Karpas-422 (cell line): ENCODE data around the gene TESMIN. TPM values are rescaled to one million over a fixed set of nuclear protein-coding genes. Genes with fewer than 3 reads are reported as not detected.

Experiments
- DNase-seq: peaks from one replicate; pipeline ENCODE4 v3.0.0-alpha.2; 2015
- H2AFZ ChIP-seq: fragments of 200-600 bp; sonication (generic); 2 replicates; pipeline ENCODE4 v1.6.1; 2014; ENCODE audit warnings: antibody characterized with exemption, low read length, mixed read lengths
- H3K27ac ChIP-seq: fragments of 200-600 bp; sonication (generic); 2 replicates; pipeline ENCODE4 v1.5.1; 2014; ENCODE audit warnings: mild to moderate bottlenecking, low read length, moderate library complexity
- H3K27me3 ChIP-seq: fragments of 200-600 bp; sonication (generic); 2 replicates; pipeline ENCODE4 v1.6.1; 2014; ENCODE audit warnings: low read length, mixed read lengths
- H3K36me3 ChIP-seq: fragments of 200-600 bp; sonication (generic); 2 replicates; pipeline ENCODE4 v1.6.1; 2014; ENCODE audit warnings: low read length, mixed read lengths; ENCODE audit not compliant: insufficient read depth
- H3K4me1 ChIP-seq: fragments of 200-600 bp; sonication (generic); 2 replicates; pipeline ENCODE4 v1.6.1; 2014; ENCODE audit warnings: mild to moderate bottlenecking, low read length, mixed read lengths
- H3K4me2 ChIP-seq: fragments of 200-600 bp; sonication (generic); 2 replicates; pipeline ENCODE4 v1.6.1; 2014; ENCODE audit warnings: low read length, low read depth, mild to moderate bottlenecking; ENCODE audit not compliant: poor library complexity, severe bottlenecking
- H3K4me3 ChIP-seq: fragments of 200-600 bp; sonication (generic); 2 replicates; pipeline ENCODE4 v1.5.1; 2014; ENCODE audit warnings: mild to moderate bottlenecking, antibody characterized with exemption, low read length, mixed read lengths
- H3K79me2 ChIP-seq: fragments of 200-600 bp; sonication (generic); 2 replicates; pipeline ENCODE4 v1.6.1; 2014; ENCODE audit warnings: mild to moderate bottlenecking, low read length, mixed read lengths
- H3K9ac ChIP-seq: fragments of 200-600 bp; sonication (generic); 2 replicates; pipeline ENCODE4 v1.6.0; 2014; ENCODE audit warnings: low read length
- H3K9me2 ChIP-seq: fragments of 200-600 bp; sonication (generic), shearing (Covaris generic); replicated peaks from 2 replicates; pipeline ENCODE4 v1.6.0; 2014; ENCODE audit warnings: mild to moderate bottlenecking, low read length, moderate library complexity; ENCODE audit not compliant: insufficient read depth
- H3K9me3 ChIP-seq: fragments of 300-700, 200-600 bp; sonication (generic); 2 replicates; pipeline ENCODE4 v1.6.1; 2014; ENCODE audit warnings: low read length, mixed read lengths
- H4K20me1 ChIP-seq: fragments of 200-600 bp; sonication (generic); 2 replicates; pipeline ENCODE4 v1.6.1; 2014; ENCODE audit warnings: mild to moderate bottlenecking, antibody characterized with exemption, low read length, low read depth; ENCODE audit not compliant: insufficient read depth
- total RNA-seq: library from RNA; depleted of rRNA; stranded (reverse); fragments of >200 nt; shearing (Covaris generic); gene quantifications from 2 replicates; pipeline ENCODE4 v1.2.3, GENCODE V29; 2014; ENCODE audit warnings: low replicate concordance

The TESMIN gene
- total RNA-seq, 1 experiment from 2014 or later = not detected

DNA sequence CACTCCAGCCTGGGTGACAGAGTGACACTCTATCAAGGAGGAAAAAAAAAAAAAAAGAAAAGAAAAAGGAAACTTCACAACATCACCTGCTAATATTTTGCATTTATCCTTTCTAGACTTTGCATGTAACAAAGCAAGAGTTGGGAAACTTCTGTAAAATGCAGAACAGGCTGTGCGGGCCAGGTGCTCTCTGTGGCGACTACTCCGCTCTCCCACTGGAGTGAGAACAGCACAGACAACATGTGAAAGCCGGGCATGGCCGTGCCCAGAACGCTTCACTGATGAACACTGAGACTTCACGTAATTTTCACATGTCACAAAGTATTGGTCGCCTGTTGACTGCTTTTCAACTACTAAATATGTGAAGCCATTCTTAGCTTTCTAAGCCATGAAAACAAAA is 15.5 kb upstream of the TESMIN start:
- no peaks in the 10 kb centered on the region for H3K4me1 ChIP-seq
- H3K36me3 ChIP-seq = no peaks in the 10 kb centered on the region
- no peak overlapping the region for H3K27ac ChIP-seq
- H3K9me3 ChIP-seq = no peaks in the 10 kb centered on the region
- no peak overlapping the region for H3K9ac ChIP-seq
- H3K79me2 ChIP-seq = no peaks in the 10 kb centered on the region
- no peaks in the 10 kb centered on the region for H3K9me2 ChIP-seq
- DNase-seq = no peak
- no peaks in the 10 kb centered on the region for H4K20me1 ChIP-seq
- no peak overlapping the region for H3K4me3 ChIP-seq
- H2AFZ ChIP-seq = no peak overlapping the region
- H3K27me3 ChIP-seq = no peaks in the 10 kb centered on the region
- H3K4me2 ChIP-seq = no peak overlapping the region

- Histone ChIP-seq H3K9ac (no peak overlapping the region), H3K9me2 (no peaks in the 10 kb centered on the region), H4K20me1 (no peaks in the 10 kb centered on the region), H3K4me2 (no peak overlapping the region), H2AFZ (no peak overlapping the region), H3K79me2 (no peaks in the 10 kb centered on the region), H3K36me3 (no peaks in the 10 kb centered on the region), H3K9me3 (no peaks in the 10 kb centered on the region), H3K27ac (no peak overlapping the region), H3K27me3 (no peaks in the 10 kb centered on the region), H3K4me3 (no peak overlapping the region), H3K4me1 (no peaks in the 10 kb centered on the region)
- no peak for DNase-seq
Measured at GRCh38 chr11:68764746-68765145, 13.4 kb upstream of the TESMIN start.

- H3K9ac ChIP-seq = no peak overlapping the region
- no peaks in the 10 kb centered on the region for H3K27me3 ChIP-seq
- H3K4me2 ChIP-seq = no peak overlapping the region
- H2AFZ ChIP-seq = no peak overlapping the region
- no peaks in the 10 kb centered on the region for H4K20me1 ChIP-seq
- DNase-seq = no peak
- H3K4me1 ChIP-seq = no peaks in the 10 kb centered on the region
- H3K9me2 ChIP-seq = no peaks in the 10 kb centered on the region
- H3K9me3 ChIP-seq = no peaks in the 10 kb centered on the region
- H3K27ac ChIP-seq = no peak overlapping the region
- no peaks in the 10 kb centered on the region for H3K36me3 ChIP-seq
- H3K79me2 ChIP-seq = no peaks in the 10 kb centered on the region
- H3K4me3 ChIP-seq = no peak overlapping the region
Measured at GRCh38 chr11:68763926-68764657, 12.8 kb upstream of the TESMIN start.

DNA sequence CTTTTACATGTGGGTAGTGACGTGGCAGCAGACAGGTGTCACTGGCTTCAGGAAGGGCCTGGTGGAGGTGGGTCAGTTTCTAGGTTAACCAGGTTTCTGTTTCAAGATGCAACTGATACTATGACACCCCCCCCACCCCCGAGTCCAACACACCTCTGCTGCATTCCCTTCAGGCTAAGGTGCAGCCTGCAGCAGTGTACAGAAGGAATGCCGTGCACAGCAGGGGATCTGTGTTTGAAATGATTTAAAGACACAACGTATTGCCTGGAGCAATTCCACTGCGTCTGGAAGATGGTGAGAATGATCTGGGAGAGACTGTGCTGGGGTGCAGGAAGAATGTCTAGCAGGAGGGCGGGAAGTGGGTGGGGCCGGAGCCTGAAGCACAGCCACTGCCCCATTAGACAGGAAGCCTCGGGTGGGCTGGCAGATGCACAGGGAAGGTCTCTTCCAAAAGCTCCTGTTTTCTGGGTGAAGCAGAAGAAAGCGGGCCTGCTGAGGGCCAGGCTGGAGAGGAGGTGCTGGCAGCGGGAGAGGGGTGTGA is 11.9 kb upstream of the TESMIN start:
- Histone ChIP-seq H3K9ac (no peak overlapping the region), H3K36me3 (no peaks in the 10 kb centered on the region), H3K79me2 (no peaks in the 10 kb centered on the region), H3K9me2 (no peaks in the 10 kb centered on the region), H2AFZ (no peak overlapping the region), H3K27ac (no peak overlapping the region), H4K20me1 (no peaks in the 10 kb centered on the region), H3K4me1 (no peaks in the 10 kb centered on the region), H3K9me3 (no peaks in the 10 kb centered on the region), H3K4me2 (no peak overlapping the region), H3K27me3 (no peaks in the 10 kb centered on the region), H3K4me3 (no peak overlapping the region)
- no peak for DNase-seq

DNA sequence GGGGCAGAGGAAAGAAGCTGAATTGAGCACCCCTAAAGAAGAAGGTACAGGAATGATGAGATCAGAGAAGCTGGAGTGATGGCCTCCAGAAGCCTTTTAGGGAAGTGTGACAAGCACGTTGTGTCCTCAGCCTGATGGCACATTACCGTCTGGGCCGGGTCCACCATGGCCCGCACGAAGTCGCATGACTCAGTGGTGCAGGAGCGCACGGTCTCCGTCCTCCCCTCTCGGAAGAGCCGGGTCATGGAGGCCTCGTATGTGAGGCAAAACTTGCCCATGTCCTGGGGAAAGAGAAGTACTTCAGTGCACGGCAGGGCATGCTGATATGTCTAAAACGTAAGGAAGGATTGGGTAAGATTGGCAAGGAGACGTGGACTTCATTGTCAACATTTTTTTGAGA is 11.2 kb upstream of the TESMIN start:
- no peak overlapping the region for H3K27ac ChIP-seq
- no peaks in the 10 kb centered on the region for H4K20me1 ChIP-seq
- H3K79me2 ChIP-seq = no peaks in the 10 kb centered on the region
- no peak overlapping the region for H3K4me2 ChIP-seq
- H3K27me3 ChIP-seq = no peaks in the 10 kb centered on the region
- H2AFZ ChIP-seq = no peak overlapping the region
- H3K9me2 ChIP-seq = no peaks in the 10 kb centered on the region
- no peak overlapping the region for H3K4me3 ChIP-seq
- no peaks in the 10 kb centered on the region for H3K36me3 ChIP-seq
- no peak overlapping the region for H3K9ac ChIP-seq
- no peaks in the 10 kb centered on the region for H3K4me1 ChIP-seq
- DNase-seq = no peak
- H3K9me3 ChIP-seq = no peaks in the 10 kb centered on the region

DNA sequence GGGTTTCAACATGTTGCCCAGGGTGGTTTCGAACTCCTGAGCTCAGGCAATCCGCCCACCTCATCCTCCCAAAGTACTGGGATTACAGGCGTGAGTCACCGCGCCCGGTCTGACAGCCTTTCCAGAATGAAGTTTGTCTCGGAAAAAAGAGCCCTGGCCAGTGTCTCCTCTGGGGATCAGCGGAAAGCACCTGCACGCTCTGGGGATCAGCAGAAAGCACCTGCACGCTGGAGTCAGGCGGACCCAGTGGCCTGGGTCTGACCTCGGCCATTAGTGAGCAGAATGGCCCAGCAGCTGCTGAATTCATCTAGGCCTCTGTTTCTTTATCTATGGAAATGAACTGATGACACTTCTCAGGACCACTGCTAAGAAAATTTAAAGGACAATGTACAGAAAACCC is 10.5 kb upstream of the TESMIN start:
- H3K4me2 ChIP-seq = no peak overlapping the region

GRCh38 chr11:68759991-68760390 is 8.7 kb upstream of the TESMIN start:
- no peaks in the 10 kb centered on the region for H3K36me3 ChIP-seq
- H2AFZ ChIP-seq = no peak overlapping the region
- DNase-seq = no peak
- H3K4me2 ChIP-seq = no peak overlapping the region
- H3K27ac ChIP-seq = no peak overlapping the region
- no peaks in the 10 kb centered on the region for H3K27me3 ChIP-seq
- no peaks in the 10 kb centered on the region for H3K79me2 ChIP-seq
- no peaks in the 10 kb centered on the region for H3K4me1 ChIP-seq
- no peak overlapping the region for H3K9ac ChIP-seq
- H3K4me3 ChIP-seq = no peak overlapping the region
- no peaks in the 10 kb centered on the region for H4K20me1 ChIP-seq
- H3K9me3 ChIP-seq = no peaks in the 10 kb centered on the region
- H3K9me2 ChIP-seq = no peaks in the 10 kb centered on the region

More for the DNA sequence above, 10.5 kb upstream of the TESMIN start:
- H3K27me3 ChIP-seq = no peaks in the 10 kb centered on the region
- no peak overlapping the region for H3K4me3 ChIP-seq
- no peak overlapping the region for H2AFZ ChIP-seq
- no peak for DNase-seq
- no peaks in the 10 kb centered on the region for H3K79me2 ChIP-seq
- H3K9ac ChIP-seq = no peak overlapping the region
- no peak overlapping the region for H3K27ac ChIP-seq
- H3K9me3 ChIP-seq = no peaks in the 10 kb centered on the region
- no peaks in the 10 kb centered on the region for H3K9me2 ChIP-seq
- H4K20me1 ChIP-seq = no peaks in the 10 kb centered on the region
- H3K36me3 ChIP-seq = no peaks in the 10 kb centered on the region
- no peaks in the 10 kb centered on the region for H3K4me1 ChIP-seq

GRCh38 chr11:68757711-68758110 is 6.4 kb upstream of the TESMIN start:
- Histone ChIP-seq H3K4me2 (no peak overlapping the region), H3K27ac (no peak overlapping the region), H4K20me1 (no peaks in the 10 kb centered on the region), H3K4me3 (no peak overlapping the region), H3K4me1 (no peaks in the 10 kb centered on the region), H3K9me3 (no peaks in the 10 kb centered on the region), H3K27me3 (no peaks in the 10 kb centered on the region), H2AFZ (no peak overlapping the region), H3K36me3 (no peaks in the 10 kb centered on the region), H3K79me2 (no peaks in the 10 kb centered on the region), H3K9ac (no peak overlapping the region), H3K9me2 (no peaks in the 10 kb centered on the region)
- no peak for DNase-seq
